ENCODE data around the gene DAND5.

DAND5 gene

GRCh38 chr19:13008926-13009787 lies 39.8 kb downstream of the DAND5 start:
- DNase-seq (ENCODE audit: low read depth) = no peak

- no peak for DNase-seq (ENCODE audit: low read depth)
Measured at GRCh38 chr19:13010038-13010991, 40.9 kb downstream of the DAND5 start.

GRCh38 chr19:13010992-13011652 lies 41.7 kb downstream of the DAND5 start:
- no peak for DNase-seq (ENCODE audit: low read depth)

- DNase-seq (ENCODE audit: low read depth) = no peak
Measured at GRCh38 chr19:13011653-13012389, 42.4 kb downstream of the DAND5 start.

- DNase-seq (ENCODE audit: low read depth) = no peak
Measured at GRCh38 chr19:13012390-13012689, 43.0 kb downstream of the DAND5 start.

- DNase-seq (ENCODE audit: low read depth) = no peak
Measured at GRCh38 chr19:13012690-13013608, 43.6 kb downstream of the DAND5 start.

- DNase-seq (ENCODE audit: low read depth) = no peak
Measured at GRCh38 chr19:13013649-13014048, 44.3 kb downstream of the DAND5 start.

GRCh38 chr19:13014101-13014920 lies 44.9 kb downstream of the DAND5 start:
- no peak for DNase-seq (ENCODE audit: low read depth)

- DNase-seq (ENCODE audit: low read depth) = no peak
Measured at GRCh38 chr19:13014921-13015280, 45.5 kb downstream of the DAND5 start.

GRCh38 chr19:13015361-13016223 lies 46.2 kb downstream of the DAND5 start:
- no peak for DNase-seq (ENCODE audit: low read depth)

GRCh38 chr19:13016245-13016627 lies 46.9 kb downstream of the DAND5 start:
- DNase-seq (ENCODE audit: low read depth) = no peak

- DNase-seq (ENCODE audit: low read depth) = no peak
Measured at GRCh38 chr19:13016628-13017305, 47.4 kb downstream of the DAND5 start.

- DNase-seq (ENCODE audit: low read depth) = no peak
Measured at GRCh38 chr19:13017306-13018034, 48.1 kb downstream of the DAND5 start.

GRCh38 chr19:13018035-13018914 lies 48.9 kb downstream of the DAND5 start:
- DNase-seq (ENCODE audit: low read depth) = no peak

- no peak for DNase-seq (ENCODE audit: low read depth)
Measured at GRCh38 chr19:13019332-13019731, 50.0 kb downstream of the DAND5 start.

- no peak for DNase-seq (ENCODE audit: low read depth)
Measured at GRCh38 chr19:13020002-13020414, 50.6 kb downstream of the DAND5 start.
